GM12864 (cell line): ENCODE data around the gene SLC29A2.

Experiments used
- DNase-seq: peaks from one replicate; pipeline ENCODE4 v3.0.0-alpha.2; 2011; ENCODE audit warnings: low read depth
- H3K4me3 ChIP-seq: 2 replicates; pipeline ENCODE4 v1.5.1; 2011; ENCODE audit warnings: mild to moderate bottlenecking, low read depth, low read length, control low read depth
- TF ChIP-seq, protein P1 (sequence below): IDR thresholded peaks from 2 replicates; pipeline ENCODE4 v1.5.1; 2011; ENCODE audit warnings: low read depth, mild to moderate bottlenecking, moderate library complexity, low read length, control low read depth, inconsistent platforms; ENCODE audit errors: missing control alignments

SLC29A2 gene

DNA sequence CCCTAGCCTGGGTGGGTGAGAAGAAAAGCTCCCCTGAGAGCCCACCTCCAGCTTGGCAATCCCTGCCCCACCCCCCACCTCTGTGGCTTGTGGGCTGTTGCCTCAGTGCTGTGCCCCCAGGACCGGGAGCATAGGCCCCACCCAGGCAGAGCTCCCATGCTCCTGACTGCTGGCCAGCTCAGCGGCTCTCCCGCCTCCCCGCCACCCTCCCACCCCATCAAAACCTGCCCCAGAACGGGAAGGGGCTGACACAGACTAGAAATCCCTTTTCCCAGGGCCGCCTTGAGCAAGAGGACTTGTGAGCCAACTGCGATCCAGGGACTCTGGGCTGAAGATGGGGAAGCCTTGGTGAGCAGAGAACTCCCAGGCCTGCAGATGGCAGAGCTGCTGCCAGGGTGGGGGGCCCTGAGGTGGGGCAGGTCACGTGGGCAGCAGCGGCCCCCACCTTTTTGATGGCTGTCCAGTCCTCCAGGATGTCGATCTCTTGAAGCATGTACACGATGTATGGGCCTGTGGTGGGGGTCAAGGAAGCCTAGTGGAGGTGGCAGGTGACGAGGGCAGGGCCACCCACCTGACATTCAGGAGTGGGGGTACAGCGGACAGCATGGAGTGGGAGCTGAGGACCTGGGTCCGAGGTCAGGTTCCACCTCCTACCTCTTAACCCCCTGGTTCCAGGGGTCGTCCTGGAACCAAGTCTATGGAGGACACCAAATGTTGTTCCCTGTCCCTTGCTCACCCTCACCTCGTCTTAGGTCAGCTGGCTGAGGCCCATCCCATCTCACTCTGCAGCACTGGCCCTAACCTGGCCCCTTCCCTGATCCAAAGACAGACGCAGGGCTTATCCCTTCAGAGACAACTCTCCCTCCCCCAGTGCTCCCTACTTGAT, 33.0 kb downstream of the SLC29A2 start:
- TF ChIP-seq, protein P1, sequence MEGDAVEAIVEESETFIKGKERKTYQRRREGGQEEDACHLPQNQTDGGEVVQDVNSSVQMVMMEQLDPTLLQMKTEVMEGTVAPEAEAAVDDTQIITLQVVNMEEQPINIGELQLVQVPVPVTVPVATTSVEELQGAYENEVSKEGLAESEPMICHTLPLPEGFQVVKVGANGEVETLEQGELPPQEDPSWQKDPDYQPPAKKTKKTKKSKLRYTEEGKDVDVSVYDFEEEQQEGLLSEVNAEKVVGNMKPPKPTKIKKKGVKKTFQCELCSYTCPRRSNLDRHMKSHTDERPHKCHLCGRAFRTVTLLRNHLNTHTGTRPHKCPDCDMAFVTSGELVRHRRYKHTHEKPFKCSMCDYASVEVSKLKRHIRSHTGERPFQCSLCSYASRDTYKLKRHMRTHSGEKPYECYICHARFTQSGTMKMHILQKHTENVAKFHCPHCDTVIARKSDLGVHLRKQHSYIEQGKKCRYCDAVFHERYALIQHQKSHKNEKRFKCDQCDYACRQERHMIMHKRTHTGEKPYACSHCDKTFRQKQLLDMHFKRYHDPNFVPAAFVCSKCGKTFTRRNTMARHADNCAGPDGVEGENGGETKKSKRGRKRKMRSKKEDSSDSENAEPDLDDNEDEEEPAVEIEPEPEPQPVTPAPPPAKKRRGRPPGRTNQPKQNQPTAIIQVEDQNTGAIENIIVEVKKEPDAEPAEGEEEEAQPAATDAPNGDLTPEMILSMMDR = no peak
- DNase-seq = no peak
- no peak overlapping the region for H3K4me3 ChIP-seq

DNA sequence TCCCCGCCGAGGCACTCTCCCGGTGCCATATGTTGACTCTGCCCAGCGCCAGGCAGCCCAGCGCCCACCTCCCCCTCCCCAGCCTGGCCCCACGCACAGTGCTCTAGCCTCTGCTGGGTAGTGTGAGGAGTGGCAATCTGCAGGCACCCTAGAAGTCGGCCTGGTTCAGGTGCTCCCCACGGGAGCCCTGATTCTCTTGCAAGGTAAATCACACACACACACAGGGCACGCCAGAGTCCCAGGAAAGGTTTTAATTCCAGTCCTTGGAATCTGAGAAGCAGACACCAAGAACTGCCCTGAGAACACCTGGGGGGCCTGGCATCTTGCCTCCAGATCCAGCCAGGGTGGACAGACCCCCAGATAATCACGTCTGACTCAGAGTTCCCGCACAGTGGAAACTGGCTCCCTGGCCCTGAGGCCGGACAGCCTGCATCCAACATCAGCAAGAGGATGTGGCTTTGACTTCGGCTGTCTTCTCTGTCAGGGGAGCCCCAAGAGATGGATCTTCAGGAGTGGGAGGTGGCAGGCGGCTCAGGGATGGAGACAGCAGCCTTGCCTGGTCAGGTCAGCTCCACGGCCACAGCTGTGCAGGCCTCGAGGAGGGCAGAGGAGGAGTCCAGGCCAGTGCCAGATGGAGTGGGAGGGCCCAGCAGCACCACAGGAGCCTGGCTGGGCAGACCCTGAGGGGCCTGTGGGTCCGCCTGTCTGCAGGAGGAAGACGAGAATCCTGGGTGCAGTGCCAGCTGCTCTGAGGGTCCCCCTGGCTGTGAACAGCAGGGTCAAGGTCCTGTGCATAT, 34.3 kb downstream of the SLC29A2 start:
- no peak for DNase-seq
- TF ChIP-seq, protein P1 = no peak
- no peak overlapping the region for H3K4me3 ChIP-seq

DNA sequence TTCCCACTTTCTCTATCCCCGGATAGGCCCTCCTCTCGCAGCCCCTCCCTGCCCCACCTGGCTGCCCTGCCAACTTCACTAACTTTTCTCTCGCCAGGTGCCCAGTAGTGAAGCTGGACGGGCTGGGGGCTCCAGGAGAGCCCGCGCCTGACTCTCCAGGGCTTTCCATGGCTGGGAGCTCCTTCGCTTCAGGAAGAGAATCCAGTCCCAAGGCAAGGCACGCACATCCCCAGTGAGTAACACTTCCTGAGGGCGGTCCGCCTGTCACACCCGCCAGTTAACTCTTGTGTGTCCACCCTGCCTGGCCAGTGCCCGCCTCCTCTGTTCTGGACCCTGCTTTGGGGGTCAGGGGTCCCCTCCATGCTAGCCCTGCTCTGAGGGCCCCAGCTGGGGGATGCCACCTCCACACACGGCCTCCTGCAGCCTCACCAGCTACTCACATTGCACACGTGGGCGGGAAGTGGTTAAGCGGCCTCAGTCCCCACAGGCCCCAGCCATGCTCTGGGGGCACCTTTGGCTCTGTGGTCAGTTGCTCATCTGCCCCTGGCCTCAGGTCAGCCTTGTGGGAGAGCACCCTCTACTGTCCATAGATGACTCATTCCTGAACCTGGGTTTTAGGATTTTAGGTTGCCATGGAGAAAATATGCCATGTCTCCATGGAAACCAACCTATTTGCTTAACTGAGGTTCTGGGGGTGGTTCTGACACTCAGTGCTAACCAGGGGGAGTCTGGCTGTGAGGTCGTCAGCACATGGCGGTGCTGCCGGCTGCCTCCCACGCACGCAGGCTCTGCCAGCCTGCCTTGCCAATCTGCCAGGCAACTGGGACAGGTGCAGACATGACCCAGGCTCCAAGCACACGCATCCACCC, 35.1 kb downstream of the SLC29A2 start, which contains the start of gene RIN1:
RIN1 (minus strand) TSS at position 201 of the 869 bp plus-strand sequence; CDS start at position 169, 32 bp downstream.
- no peak within 1 kb of the TSS for H3K4me3 ChIP-seq
- TF ChIP-seq, protein P1 = peak; percentile 13
- peak; percentile 50 for DNase-seq

DNA sequence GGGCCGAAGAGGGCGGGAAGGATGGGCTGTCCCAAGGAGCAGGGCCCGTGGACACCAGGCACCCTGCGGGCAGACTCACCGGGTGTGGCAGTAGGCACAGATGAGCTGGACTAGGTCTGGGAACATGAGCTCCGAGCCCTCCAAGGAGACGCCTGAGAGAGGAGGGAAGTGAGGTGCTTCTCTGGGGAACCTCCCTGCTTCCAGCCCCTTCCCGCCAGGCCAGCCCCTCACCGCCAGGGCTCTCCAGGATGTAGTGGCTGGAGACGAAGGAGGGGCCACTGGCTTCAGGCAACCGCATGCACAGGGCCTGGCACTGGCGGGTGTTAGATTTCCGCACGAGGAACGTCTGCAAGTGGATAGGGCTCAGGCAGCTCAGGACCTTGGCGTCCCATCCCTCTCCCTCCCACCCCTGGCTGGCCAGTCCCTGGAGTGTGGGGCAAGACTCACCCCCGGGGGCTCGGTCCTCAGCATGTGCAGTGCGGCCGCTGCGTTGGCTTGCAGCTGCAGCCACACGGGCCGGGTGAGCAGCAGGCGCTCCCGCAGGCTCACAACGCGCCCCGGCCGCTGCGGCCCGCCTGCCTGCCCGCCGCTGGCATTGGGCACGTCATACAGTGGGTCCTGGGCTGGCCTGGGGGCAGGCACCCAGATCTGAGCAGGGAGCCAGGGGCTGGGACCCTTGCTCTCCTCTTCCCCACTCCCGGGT, 35.9 kb downstream of the SLC29A2 start:
- TF ChIP-seq, protein P1 = no peak
- H3K4me3 ChIP-seq = no peak overlapping the region
- no peak for DNase-seq

DNA sequence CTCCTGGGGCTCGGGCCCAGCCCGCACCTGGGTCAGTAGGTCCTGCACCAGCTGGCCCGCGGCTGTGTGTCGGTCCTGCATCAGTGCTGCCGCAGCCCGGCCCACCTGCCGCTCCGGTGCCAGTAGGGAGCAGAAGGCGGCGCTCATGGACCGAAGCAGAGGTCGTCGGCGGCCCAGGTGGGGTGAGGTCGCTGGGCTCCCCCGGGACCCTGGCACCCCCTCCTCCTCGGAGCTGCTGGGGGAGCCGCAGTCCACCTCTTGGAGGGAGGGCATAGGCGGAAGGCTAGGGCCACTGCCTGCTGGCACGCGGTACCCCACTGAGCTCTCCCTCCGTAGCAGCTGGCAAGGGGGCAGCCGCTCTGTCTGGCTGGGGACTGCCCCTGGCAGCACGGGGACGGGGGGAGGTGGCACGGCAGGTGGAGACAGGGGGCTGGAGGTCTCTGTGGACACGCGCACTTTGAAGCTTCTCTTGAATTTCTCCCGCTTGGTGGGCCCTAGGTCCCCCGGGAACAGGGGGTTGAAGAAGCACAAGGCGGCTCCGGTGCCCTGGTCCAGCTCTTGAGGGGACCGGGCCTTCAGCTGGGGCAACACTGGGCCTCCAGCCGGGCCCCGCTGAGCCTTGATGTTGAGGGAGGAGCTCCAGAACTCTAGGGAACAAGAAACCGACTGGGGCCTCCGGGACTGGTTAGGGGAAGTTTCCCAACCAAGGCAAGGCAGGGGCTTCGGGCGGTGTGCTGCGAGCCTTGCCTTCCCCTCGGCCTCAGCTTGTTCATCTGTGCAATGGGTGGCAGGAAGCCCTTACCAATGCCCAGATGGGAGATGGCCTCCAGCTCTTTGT, 36.7 kb downstream of the SLC29A2 start:
- DNase-seq = no peak
- no peak overlapping the region for H3K4me3 ChIP-seq
- TF ChIP-seq, protein P1 = no peak
